Measurements from ENCODE around the gene CEMIP. TPM values are rescaled to one million over a fixed set of nuclear protein-coding genes. Genes with fewer than 3 reads are reported as not detected.

Gene CEMIP
- total and polyA plus RNA-seq, 2 of the 8 experiments (the other 6 are each of a cell fraction or from before 2014, with no cell fraction given), result 0.11 to 0.60 TPM

- 90% methylated on average over 9 of the region's 9 CpGs; no CpG with 5 or more reads in 1 of the 2 experiments for WGBS, 2 experiments (ENCODE audit: extremely low coverage in 1 of 2, insufficient coverage in 1 of 2, insufficient read length in 1 of 2, insufficient replicate concordance in 2 of 2, low coverage in 1 of 2, low lambda C conversion rate in 2 of 2, missing lambda C conversion rate in 1 of 2)
- H3K23me2 ChIP-seq (ENCODE audit: low read depth, low read length), result no peaks in the 10 kb centered on the region
- no peak overlapping the region for H3K9ac ChIP-seq (replicated peaks in 1 of 4; ENCODE audit: extremely low read depth in 1 of 4, low read depth in 3 of 4, low read length in 3 of 4)
- no peak overlapping the region for H3K27ac ChIP-seq (ENCODE audit: low read depth, low read length)
- no peak overlapping the region for H3K4ac ChIP-seq (replicated peaks; ENCODE audit: insufficient read length, low read depth, low read length)
- no peak overlapping the region for H3K4me3 ChIP-seq (ENCODE audit: extremely low read depth in 1 of 4, insufficient read depth in 2 of 4, low read depth in 3 of 4, low read length in 4 of 4)
- H2BK5ac ChIP-seq (ENCODE audit: low read depth, low read length), result no peak overlapping the region
- peaks cover 2 to 14% (median 8%) of the 10 kb centered on the region in 4 experiments for H3K4me1 ChIP-seq (replicated peaks in 1 of 4; ENCODE audit: control insufficient read depth in 3 of 4, insufficient read depth in 4 of 4, low read length in 3 of 4)
- no peak overlapping the region for H4K8ac ChIP-seq (ENCODE audit: extremely low read depth, insufficient read depth, low read length)
- no peak overlapping the region for H3K23ac ChIP-seq (ENCODE audit: insufficient read length)
- no peaks in the 10 kb centered on the region for H3K79me2 ChIP-seq (ENCODE audit: control insufficient read depth in 1 of 2, insufficient read depth in 2 of 2, low read length in 2 of 2)
- ChIA-PET POLR2A (ENCODE audit: partially characterized antibody) (interaction anchor here (1.3 kb wide), 1 partner anchor 11 kb away, joined by 4 read pairs; no protein-coding TSS in a partner anchor), CTCF (ENCODE audit: partially characterized antibody) (interaction anchor here (0.9 to 1.5 kb wide), 3 partner anchors 21 to 79 kb away, joined by 3 to 4 read pairs (median 3); no protein-coding TSS in a partner anchor)
- no peak for DNase-seq (ENCODE audit: low read depth in 1 of 2, low spot score in 2 of 2)
- H3K79me1 ChIP-seq (ENCODE audit: low read depth, low read length), result no peaks in the 10 kb centered on the region
- no peak overlapping the region for H3K14ac ChIP-seq (ENCODE audit: insufficient read length)
- H4K5ac ChIP-seq (ENCODE audit: insufficient read length, low read depth, low read length), result no peak overlapping the region
- no peak for FAIRE-seq
- 0 out of 2 replicates have a peak overlapping the region, but pooled peaks have one; percentile 26 for H2AFZ ChIP-seq (ENCODE audit: low read length)
- no peak overlapping the region for H2BK20ac ChIP-seq (ENCODE audit: low read length)
- H3K36me3 ChIP-seq (ENCODE audit: control insufficient read depth in 2 of 4, insufficient read depth in 4 of 4, low read length in 3 of 4), result no peaks in the 10 kb centered on the region
- H3K27me3 ChIP-seq (replicated peaks in 1 of 4; ENCODE audit: control insufficient read depth in 3 of 4, extremely low read depth in 1 of 4, insufficient read depth in 3 of 4, low read length in 3 of 4), result no peaks in the 10 kb centered on the region
- no peaks in the 10 kb centered on the region for H3K9me3 ChIP-seq (ENCODE audit: insufficient read depth in 2 of 2, low read depth in 1 of 2, low read length in 1 of 2)
- H3K4me2 ChIP-seq (ENCODE audit: insufficient read depth in 1 of 2, low read depth in 2 of 2, low read length in 2 of 2), result no peak overlapping the region
- no peak overlapping the region for H2BK15ac ChIP-seq (ENCODE audit: low read length)
- H2BK12ac ChIP-seq (ENCODE audit: low read depth, low read length), result no peak overlapping the region
- H4K20me1 ChIP-seq (replicated peaks in 1 of 2; ENCODE audit: control insufficient read depth in 1 of 2, insufficient read depth in 2 of 2, low read length in 2 of 2), result no peaks in the 10 kb centered on the region
- H3K56ac ChIP-seq (replicated peaks; ENCODE audit: insufficient read length, low read depth, low read length), result no peak overlapping the region
- no peak overlapping the region for H4K91ac ChIP-seq (replicated peaks; ENCODE audit: insufficient read length, low read length)
- H2BK120ac ChIP-seq (replicated peaks; ENCODE audit: low read depth, low read length), result no peak overlapping the region
- no peak overlapping the region for H3K18ac ChIP-seq (ENCODE audit: extremely low read depth, low read length)
- H2AK5ac ChIP-seq (ENCODE audit: low read depth, low read length), result 0 out of 2 replicates have a peak overlapping the region, but pooled peaks have one; percentile 16
- TF ChIP-seq TAF7 (optimal IDR thresholded peaks at IDR 0.05; ENCODE audit: borderline replicate concordance, low read depth, low read length) (no peak), MAX (IDR thresholded peaks at IDR 0.05) (no peak), TEAD4 (IDR thresholded peaks at IDR 0.05; ENCODE audit: low read depth, low read length) (no peak), TCF12 (IDR thresholded peaks at IDR 0.05; ENCODE audit: low read depth, low read length) (no peak), ATF2 (IDR thresholded peaks at IDR 0.05; ENCODE audit: low read length) (no peak), HDAC2 (IDR thresholded peaks at IDR 0.05; ENCODE audit: borderline replicate concordance in 1 of 2, low read depth in 2 of 2, low read length in 2 of 2) (no peak), EGR1 (IDR thresholded peaks at IDR 0.05; ENCODE audit: borderline replicate concordance, low read depth, low read length) (no peak), BCL11A (IDR thresholded peaks at IDR 0.05; ENCODE audit: low read depth in 2 of 2, low read length in 2 of 2) (no peak), SIX5 (IDR thresholded peaks at IDR 0.05; ENCODE audit: low read depth, low read length) (no peak), CBX5 (IDR thresholded peaks at IDR 0.05; ENCODE audit: low read depth, low read length) (no peak), CBX8 (IDR thresholded peaks at IDR 0.05; ENCODE audit: borderline replicate concordance, low read depth, low read length) (no peak)
Measured at GRCh38 chr15:80836223-80836622, 57.1 kb downstream of the CEMIP start.
